Spleen (tissue), 11 donors: ENCODE measurements around the gene SNX9. TPM values are rescaled to one million over a fixed set of nuclear protein-coding genes. Genes with fewer than 3 reads are reported as not detected.
A peak's percentile ranks its signal among the peaks of the same experiment; 100 is the strongest.
"Not testable (repeated sequence)": the region's sequence is repeated elsewhere in the genome, so short reads cannot be mapped to it uniquely, and the experiment has no call there.

Experiments
- DNase-seq: peaks from one replicate; pipeline ENCODE4 v3.0.0-alpha.2; 2020
- H3K27ac ChIP-seq, 8 donors: fragments of 200-600 bp; sonication (generic) in 7 of 8; 1 replicate in 4 of 8; 2 replicates in 4 of 8; pipeline versions ENCODE4 v1.5.0 to v1.8.0; 2016 to 2021; ENCODE audit warnings: inconsistent platforms in 4 of 8, mild to moderate bottlenecking in 4 of 8, moderate library complexity in 1 of 8
- H3K27me3 ChIP-seq, 7 donors: fragments of 200-600 bp; sonication (generic) in 6 of 7; replicated peaks in 1 of 7; 1 replicate in 4 of 7; 2 replicates in 3 of 7; pipeline versions ENCODE4 v1.5.0 to v1.8.0; 2016 to 2021; ENCODE audit warnings: inconsistent platforms in 3 of 7, mild to moderate bottlenecking in 1 of 7
- H3K36me3 ChIP-seq, 6 donors: fragments of 200-600 bp; sonication (generic) in 5 of 6; 1 replicate in 4 of 6; 2 replicates in 2 of 6; pipeline versions ENCODE4 v1.5.0 to v1.8.0; 2016 to 2021; ENCODE audit warnings: inconsistent platforms in 2 of 6
- H3K4me1 ChIP-seq, 6 donors: fragments of 200-600 bp; sonication (generic) in 5 of 6; 1 replicate in 3 of 6; 2 replicates in 3 of 6; pipeline versions ENCODE4 v1.5.0 to v1.8.0; 2016 to 2021; ENCODE audit warnings: inconsistent platforms in 3 of 6
- H3K4me3 ChIP-seq, 8 donors: fragments of 200-600 bp; sonication (generic) in 7 of 8; 1 replicate in 4 of 8; 2 replicates in 4 of 8; pipeline versions ENCODE4 v1.5.0 to v1.8.0; 2016 to 2021; ENCODE audit warnings: inconsistent platforms in 4 of 8, mild to moderate bottlenecking in 4 of 8, moderate library complexity in 2 of 8
- H3K9me3 ChIP-seq, 8 donors: fragments of 200-600 bp; sonication (generic) in 7 of 8; 1 replicate in 4 of 8; 2 replicates in 4 of 8; pipeline versions ENCODE4 v1.5.0 to v1.8.0; 2016 to 2021; ENCODE audit warnings: inconsistent platforms in 4 of 8
- POLR2A ChIP-seq, 3 donors: fragments of 450-650 bp; IDR thresholded peaks; one replicate each; pipeline ENCODE4 v1.5.1; 2017; ENCODE audit warnings: antibody characterized with exemption in 3 of 3, mild to moderate bottlenecking in 1 of 3
- POLR2AphosphoS5 ChIP-seq, 3 donors: sonication (generic); formaldehyde crosslinking; IDR thresholded peaks; one replicate each; pipeline ENCODE4 v1.5.1; 2017; ENCODE audit warnings: antibody characterized with exemption in 3 of 3
- WGBS, 5 donors: extraction: QIAGEN DNeasy Blood & Tissue Kit in 3 of 5; methylation state at CpG; one replicate each; pipeline versions ENCODE4 v1.1.5 to v1.1.7; 2013 to 2018; 5-methylcytosine and 5-hydroxymethylcytosine counted together
- intact Hi-C: fragments of 100-400 bp; cut with DNase I; formaldehyde crosslinking; loops from one replicate; pipeline ENCODE4 v1.15.0; 2023; ENCODE audit warnings: low total_unique reads
- polyA plus RNA-seq, 3 donors: library from polyadenylated mRNA; stranded (reverse); fragments of 200-250 nt; gene quantifications; one replicate each; pipeline ENCODE4 v1.2.1, GENCODE V29; 2013
- total RNA-seq, 7 donors: library from RNA; depleted of rRNA in 3 of 7; stranded (reverse); fragments of >200 nt in 3 of 7; fragmentation: NEBNext Ultra II Directional in 4 of 7; extraction: Animal tissue kit (Norgen Biotek cat#: 25700) in 4 of 7; gene quantifications; one replicate each; pipeline versions ENCODE4 v1.1.0 to v1.2.1, GENCODE V29; 2016 to 2021
- TF ChIP-seq, protein P1 (sequence below), 11 experiments: fragments of 200-600 bp in 7 of 11; fragments of 450-650 bp in 4 of 11; sonication (generic) in 4 of 11; IDR thresholded peaks in 8 of 11; conservative IDR thresholded peaks in 3 of 11; 1 replicate in 7 of 11; 2 replicates in 4 of 11; pipeline versions ENCODE4 v1.4.0 to v1.8.0; 2016 to 2021; ENCODE audit warnings: antibody characterized with exemption in 11 of 11, inconsistent platforms in 4 of 11, mild to moderate bottlenecking in 1 of 11
- donor health status: healthy with polysubstance abuse.
- donor health status: DM: no; HTN: no; CAD: no; lungs with moderate emphysema.
- donor health status: DM: no; HTN: no; CAD: no.
- donor health status: Bipolar disorder and iron deficiency.
- donor health status: healthy.
- donor health status: DM: no; HTN: no; CAD: no.
- donor health status: DM: yes; HTN: yes; CAD: no.

SNX9 gene
- total and polyA plus RNA-seq, 10 donors = 18.9 to 42.5 (median 31.8) TPM

DNA sequence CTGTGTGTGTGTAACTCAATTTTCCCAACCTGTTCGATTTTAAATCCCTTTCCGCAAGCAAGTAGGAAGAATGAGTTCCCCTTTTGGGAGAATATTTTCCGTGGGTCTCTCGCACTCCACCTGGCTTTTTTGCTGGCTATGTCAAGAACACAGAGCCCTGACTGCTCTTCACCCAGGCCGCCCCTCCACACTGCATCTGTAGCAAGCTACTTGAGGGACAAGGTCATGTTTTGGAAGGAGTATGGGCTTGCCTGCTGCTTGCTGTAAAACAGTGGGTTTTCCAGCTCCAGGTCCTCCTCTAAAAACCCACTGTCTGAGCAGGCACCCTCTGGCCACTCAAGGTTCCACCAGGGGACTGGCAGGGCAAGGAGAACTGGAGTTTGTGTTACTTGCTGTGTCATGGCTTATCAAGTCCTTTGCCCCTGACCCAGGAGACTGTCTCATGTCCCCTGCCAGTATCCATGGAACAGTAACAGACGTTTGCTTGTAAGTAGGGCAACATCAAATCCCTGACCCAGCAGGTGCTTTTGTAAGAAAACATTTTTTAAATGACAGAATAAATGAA lies 123.1 kb downstream of the SNX9 start:
- no peak for TF ChIP-seq POLR2A (IDR thresholded peaks at IDR 0.05)
- H3K4me1 ChIP-seq = no peaks in the 10 kb centered on the region
- H3K27ac ChIP-seq = no peak overlapping the region
- H3K27me3 ChIP-seq = no peaks in the 10 kb centered on the region
- intact Hi-C loops = no loop called here
- 88 to 96% (median 94%) methylated on average over 6 of the region's 6 CpGs for WGBS, 5 donors
- H3K9me3 ChIP-seq = peaks cover 0 to 23% (median 16%) of the 10 kb centered on the region in 8 donors
- no peak for DNase-seq
- peaks cover 3 to 48% (median 39%) of the 10 kb centered on the region in 6 donors for H3K36me3 ChIP-seq
- H3K4me3 ChIP-seq = no peak overlapping the region

DNA sequence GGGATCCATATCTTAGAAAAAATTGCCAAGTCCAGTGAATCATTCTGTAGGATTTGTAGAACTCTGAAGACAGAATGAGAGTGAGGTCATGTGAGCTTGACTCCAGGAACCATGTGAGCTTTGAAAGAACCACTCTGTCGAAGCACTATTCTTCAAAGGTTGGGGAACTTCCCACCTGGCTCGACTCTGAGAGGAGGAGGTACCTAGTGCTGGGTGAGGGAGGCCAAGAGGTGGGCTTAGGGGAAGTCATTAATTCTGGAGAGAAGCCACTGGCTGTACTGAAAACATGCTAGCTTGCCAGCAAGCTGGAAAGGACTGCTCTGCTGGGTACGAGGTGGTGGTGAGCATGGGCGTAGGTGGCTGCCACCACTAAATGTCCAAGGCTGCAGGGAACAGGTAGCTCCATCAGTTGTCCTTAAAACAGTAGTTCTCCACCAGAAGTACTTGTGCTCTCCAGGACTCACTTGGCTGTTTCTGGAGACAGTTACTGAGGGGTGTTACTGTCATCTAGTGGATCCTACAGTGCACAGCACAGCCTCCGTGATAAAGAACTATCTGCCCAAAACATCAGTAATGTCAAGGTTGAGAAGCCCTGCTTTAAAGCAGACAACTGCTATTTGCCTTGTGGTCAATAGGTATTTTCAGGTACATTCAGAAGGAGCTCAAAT lies 124.0 kb downstream of the SNX9 start:
- intact Hi-C loops = no loop called here
- H3K4me3 ChIP-seq = no peak overlapping the region
- H3K27ac ChIP-seq = no peak overlapping the region
- H3K4me1 ChIP-seq = no peaks in the 10 kb centered on the region
- no peaks in the 10 kb centered on the region for H3K27me3 ChIP-seq
- 36 to 49% (median 39%) methylated on average over 5 of the region's 5 CpGs for WGBS, 5 donors
- TF ChIP-seq POLR2A (IDR thresholded peaks at IDR 0.05) (no peak), POLR2AphosphoS5 (IDR thresholded peaks at IDR 0.05) (peak in 2 of 3 donors; percentile 14 to 17)
- TF ChIP-seq, protein P1, sequence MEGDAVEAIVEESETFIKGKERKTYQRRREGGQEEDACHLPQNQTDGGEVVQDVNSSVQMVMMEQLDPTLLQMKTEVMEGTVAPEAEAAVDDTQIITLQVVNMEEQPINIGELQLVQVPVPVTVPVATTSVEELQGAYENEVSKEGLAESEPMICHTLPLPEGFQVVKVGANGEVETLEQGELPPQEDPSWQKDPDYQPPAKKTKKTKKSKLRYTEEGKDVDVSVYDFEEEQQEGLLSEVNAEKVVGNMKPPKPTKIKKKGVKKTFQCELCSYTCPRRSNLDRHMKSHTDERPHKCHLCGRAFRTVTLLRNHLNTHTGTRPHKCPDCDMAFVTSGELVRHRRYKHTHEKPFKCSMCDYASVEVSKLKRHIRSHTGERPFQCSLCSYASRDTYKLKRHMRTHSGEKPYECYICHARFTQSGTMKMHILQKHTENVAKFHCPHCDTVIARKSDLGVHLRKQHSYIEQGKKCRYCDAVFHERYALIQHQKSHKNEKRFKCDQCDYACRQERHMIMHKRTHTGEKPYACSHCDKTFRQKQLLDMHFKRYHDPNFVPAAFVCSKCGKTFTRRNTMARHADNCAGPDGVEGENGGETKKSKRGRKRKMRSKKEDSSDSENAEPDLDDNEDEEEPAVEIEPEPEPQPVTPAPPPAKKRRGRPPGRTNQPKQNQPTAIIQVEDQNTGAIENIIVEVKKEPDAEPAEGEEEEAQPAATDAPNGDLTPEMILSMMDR (IDR thresholded peaks at IDR 0.05 in 8 of 11, conservative IDR thresholded peaks at IDR 0.05 in 3 of 11) = peak in 5 of 11 experiments; percentile 7 to 43 (median 31)
- no peak for DNase-seq
- H3K9me3 ChIP-seq = peaks cover 0 to 23% (median 16%) of the 10 kb centered on the region in 8 donors
- H3K36me3 ChIP-seq = peaks cover 0 to 39% (median 31%) of the 10 kb centered on the region in 6 donors

DNA sequence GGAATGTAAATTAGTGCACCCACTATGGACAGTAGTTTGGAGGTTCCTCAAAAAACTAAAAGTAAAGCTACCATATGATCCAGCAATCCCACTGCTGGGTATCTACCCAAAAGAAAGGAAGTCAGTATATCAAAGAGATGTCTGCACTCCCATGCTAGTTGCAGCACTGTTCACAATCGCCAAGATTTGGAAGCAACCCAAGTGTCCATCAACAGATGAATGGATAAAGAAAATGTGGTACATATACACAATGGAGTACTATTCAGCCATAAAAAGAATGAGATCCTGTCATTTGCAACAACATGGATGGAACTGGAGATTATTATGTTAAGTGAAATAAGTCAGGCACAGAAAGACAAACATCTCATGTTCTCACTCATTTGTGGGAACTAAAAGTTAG lies 127.9 kb downstream of the SNX9 start:
- H3K27ac ChIP-seq, DNase-seq, intact Hi-C loops, H3K27me3 ChIP-seq, H3K36me3 ChIP-seq, H3K4me3 ChIP-seq, H3K4me1 ChIP-seq: not testable (repeated sequence)
- WGBS, 5 donors = 75 to 89% (median 84%) methylated on average over 1 of the region's 1 CpG
- peaks cover 0 to 23% (median 16%) of the 10 kb centered on the region in 8 donors for H3K9me3 ChIP-seq

DNA sequence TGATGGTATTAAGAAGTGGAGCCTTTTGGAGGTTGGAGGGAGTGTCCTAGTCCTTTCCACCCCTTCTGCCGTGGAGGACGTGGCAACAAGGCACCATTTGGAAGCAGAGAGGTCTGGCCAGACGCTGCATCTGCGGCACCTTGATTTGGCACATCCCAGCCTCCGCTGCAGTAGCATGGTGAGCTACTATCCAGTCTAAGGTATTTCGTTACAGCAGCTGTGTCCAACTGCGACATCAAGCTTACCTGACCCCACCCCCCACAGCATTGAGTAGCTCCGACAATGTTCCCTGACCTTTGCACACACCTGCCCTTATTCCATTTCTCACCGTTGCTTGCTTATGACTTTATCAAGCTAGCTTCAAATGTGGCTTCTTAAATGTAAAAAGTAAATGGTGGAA lies 128.8 kb downstream of the SNX9 start:
- Histone ChIP-seq H3K36me3 (no peaks in the 10 kb centered on the region), H3K4me1 (no peaks in the 10 kb centered on the region), H3K9me3 (peaks cover 0 to 23% (median 16%) of the 10 kb centered on the region in 8 donors), H3K27me3 (no peaks in the 10 kb centered on the region), H3K27ac (no peak overlapping the region), H3K4me3 (no peak overlapping the region)
- intact Hi-C loops = no loop called here
- no peak for DNase-seq
- 89 to 94% (median 90%) methylated on average over 9 of the region's 9 CpGs for WGBS, 5 donors
- no peak for TF ChIP-seq POLR2A (IDR thresholded peaks at IDR 0.05)

DNA sequence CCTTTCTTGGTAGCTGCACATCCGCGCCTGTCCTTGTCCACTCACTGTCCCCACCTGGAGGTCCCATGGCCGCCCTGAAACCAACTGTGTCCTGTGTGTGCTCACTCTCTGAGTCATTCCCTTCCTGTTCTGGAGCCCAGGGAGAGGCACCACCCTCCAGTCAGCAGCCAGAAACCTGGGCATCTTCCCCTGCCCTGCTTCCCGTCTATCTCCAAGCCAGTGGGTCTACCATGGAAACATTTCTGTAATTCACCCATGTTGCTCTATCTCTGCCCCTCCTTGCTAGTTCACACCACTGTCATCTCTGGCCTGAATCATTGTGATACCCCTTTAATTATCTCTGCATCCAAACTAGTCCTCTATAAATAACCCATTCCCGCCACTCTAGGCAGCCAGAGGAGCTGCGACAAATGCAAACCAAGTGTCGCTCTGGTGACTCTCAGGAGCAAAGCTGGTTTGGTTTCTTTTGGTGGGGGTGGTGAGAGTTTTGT lies 129.9 kb downstream of the SNX9 start:
- no peak overlapping the region for H3K27ac ChIP-seq
- H3K27me3 ChIP-seq = no peaks in the 10 kb centered on the region
- 78 to 88% (median 80%) methylated on average over 7 of the region's 7 CpGs for WGBS, 5 donors
- H3K4me3 ChIP-seq = no peak overlapping the region
- H3K9me3 ChIP-seq = peaks cover 0 to 31% (median 22%) of the 10 kb centered on the region in 8 donors
- intact Hi-C loops = no loop called here
- H3K36me3 ChIP-seq = no peaks in the 10 kb centered on the region
- no peaks in the 10 kb centered on the region for H3K4me1 ChIP-seq
- no peak for DNase-seq
- TF ChIP-seq POLR2AphosphoS5 (IDR thresholded peaks at IDR 0.05) (no peak), POLR2A (IDR thresholded peaks at IDR 0.05) (no peak)
- TF ChIP-seq, protein P1 (IDR thresholded peaks at IDR 0.05 in 8 of 11, conservative IDR thresholded peaks at IDR 0.05 in 3 of 11) = no peak
